Trophoblast cell (in vitro differentiated cells and primary cell): ENCODE measurements around the gene MVD.

Experiments used
- DNase-seq, 2 donors: peaks; one replicate each; pipeline ENCODE4 v3.0.0-alpha.2; 2016
- H2AFZ ChIP-seq: 2 replicates; pipeline ENCODE4 v1.6.1; 2013; ENCODE audit warnings: low read length, moderate library complexity, mild to moderate bottlenecking; ENCODE audit not compliant: insufficient read depth, poor library complexity
- H2AK5ac ChIP-seq: 2 replicates; pipeline ENCODE4 v1.6.1; 2013; ENCODE audit warnings: mild to moderate bottlenecking, low read length
- H2BK120ac ChIP-seq: 2 replicates; pipeline ENCODE4 v1.6.1; 2013; ENCODE audit warnings: low read length, mild to moderate bottlenecking, moderate library complexity; ENCODE audit not compliant: insufficient read depth, poor library complexity
- H2BK12ac ChIP-seq: 2 replicates; pipeline ENCODE4 v1.6.1; 2013; ENCODE audit warnings: mild to moderate bottlenecking, low read length, moderate library complexity
- H2BK5ac ChIP-seq: 2 replicates; pipeline ENCODE4 v1.6.1; 2013; ENCODE audit warnings: low read length, low read depth, moderate library complexity, mild to moderate bottlenecking; ENCODE audit not compliant: poor library complexity
- H3K14ac ChIP-seq: 2 replicates; pipeline ENCODE4 v1.6.1; 2013; ENCODE audit warnings: mild to moderate bottlenecking, low read length
- H3K18ac ChIP-seq: 2 replicates; pipeline ENCODE4 v1.6.1; 2013; ENCODE audit warnings: mild to moderate bottlenecking, low read length
- H3K23ac ChIP-seq: 2 replicates; pipeline ENCODE4 v1.6.1; 2013; ENCODE audit warnings: low read length
- H3K27ac ChIP-seq: 2 replicates; pipeline ENCODE4 v1.5.1; 2013; ENCODE audit warnings: low read depth, mild to moderate bottlenecking, inconsistent platforms, low read length, moderate library complexity
- H3K27me3 ChIP-seq: 2 replicates; pipeline ENCODE4 v1.6.1; 2013; ENCODE audit warnings: inconsistent platforms, mild to moderate bottlenecking, low read length, moderate library complexity; ENCODE audit not compliant: insufficient read depth
- H3K36me3 ChIP-seq, 2 experiments: 1 replicate in 1 of 2; 2 replicates in 1 of 2; pipeline ENCODE4 v1.6.1; 2013; ENCODE audit warnings: low read length in 2 of 2, mild to moderate bottlenecking in 2 of 2, moderate library complexity in 1 of 2; ENCODE audit not compliant: insufficient read depth in 2 of 2, control insufficient read depth in 1 of 2
- H3K4ac ChIP-seq: 2 replicates; pipeline ENCODE4 v1.6.1; 2013; ENCODE audit warnings: low read depth, mild to moderate bottlenecking, low read length, moderate library complexity
- H3K4me1 ChIP-seq, 2 experiments: 1 replicate in 1 of 2; 2 replicates in 1 of 2; pipeline ENCODE4 v1.6.1; 2013; ENCODE audit warnings: low read length in 2 of 2, mild to moderate bottlenecking in 2 of 2, moderate library complexity in 1 of 2; ENCODE audit not compliant: insufficient read depth in 2 of 2, control insufficient read depth in 1 of 2
- H3K4me2 ChIP-seq: 2 replicates; pipeline ENCODE4 v1.6.1; 2013; ENCODE audit warnings: inconsistent platforms, mild to moderate bottlenecking, low read length, moderate library complexity
- H3K4me3 ChIP-seq: 2 replicates; pipeline ENCODE4 v1.5.1; 2013; ENCODE audit warnings: mild to moderate bottlenecking, low read depth, low read length, inconsistent platforms
- H3K79me1 ChIP-seq: one replicate; pipeline ENCODE4 v1.6.1; 2013; ENCODE audit warnings: low read length
- H3K79me2 ChIP-seq: 2 replicates; pipeline ENCODE4 v1.6.1; 2013; ENCODE audit warnings: low read length, mild to moderate bottlenecking; ENCODE audit not compliant: control insufficient read depth, insufficient read depth, poor library complexity
- H3K9ac ChIP-seq: 2 replicates; pipeline ENCODE4 v1.6.1; 2013; ENCODE audit warnings: mild to moderate bottlenecking, low read length
- H3K9me3 ChIP-seq: 2 replicates; pipeline ENCODE4 v1.6.1; 2013; ENCODE audit warnings: low read depth, mild to moderate bottlenecking, control low read depth, inconsistent platforms, low read length; ENCODE audit not compliant: insufficient read depth
- H4K12ac ChIP-seq: 2 replicates; pipeline ENCODE4 v1.6.1; 2013; ENCODE audit warnings: low read depth, mild to moderate bottlenecking, low read length, moderate library complexity
- H4K8ac ChIP-seq: 2 replicates; pipeline ENCODE4 v1.6.1; 2013; ENCODE audit warnings: low read depth, mild to moderate bottlenecking, low read length, moderate library complexity
- H4K91ac ChIP-seq: one replicate; pipeline ENCODE4 v1.6.1; 2013; ENCODE audit warnings: low read depth, mild to moderate bottlenecking, low read length, moderate library complexity
- WGBS: extraction: QIAGEN DNeasy Blood & Tissue Kit; methylation state at CpG from one replicate; pipeline ENCODE4 v1.1.7; 2013; ENCODE audit warnings: missing lambda C conversion rate; ENCODE audit not compliant: insufficient read length, insufficient coverage; ENCODE audit errors: extremely low coverage; 5-methylcytosine and 5-hydroxymethylcytosine counted together

The MVD gene

DNA sequence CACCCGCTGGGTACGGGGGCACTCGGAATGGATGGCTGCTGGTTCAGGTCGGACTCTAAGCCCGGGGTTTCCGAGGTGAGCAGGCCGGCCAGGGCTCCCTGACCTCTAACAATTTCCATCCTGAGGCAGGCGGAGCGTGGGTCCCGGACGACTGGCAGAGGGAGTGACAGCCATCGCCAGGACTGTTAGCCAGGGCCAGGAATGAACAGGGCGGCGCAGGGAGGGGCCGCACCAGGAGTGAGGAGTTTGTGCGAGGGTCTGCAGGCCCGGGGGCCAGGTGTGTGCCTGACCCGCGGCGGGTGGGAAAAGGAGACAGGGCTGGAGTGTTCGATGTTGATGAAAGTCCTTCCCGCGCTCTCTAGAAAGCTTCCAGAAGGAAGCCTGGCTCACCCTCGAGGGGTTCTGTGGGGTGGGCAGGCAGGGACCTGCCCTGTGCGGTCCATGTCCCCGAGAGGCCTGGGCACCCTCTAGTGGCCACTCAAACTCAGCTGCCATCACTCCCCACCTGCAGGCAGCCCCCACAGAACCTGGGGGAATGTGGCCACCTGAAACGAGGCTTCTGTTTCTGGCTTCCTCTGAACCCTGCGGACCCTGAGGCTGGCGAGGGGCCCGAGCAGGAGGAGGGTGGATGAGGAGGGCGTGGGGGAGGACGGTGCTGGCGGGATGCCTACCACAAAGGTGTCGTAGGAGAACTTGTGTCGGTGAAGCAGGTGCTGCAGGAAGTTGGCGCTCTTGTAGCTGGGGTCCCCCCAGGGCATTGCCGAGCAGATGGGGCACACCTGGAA lies 35.1 kb upstream of the MVD start:
- no peak overlapping the region for H2BK12ac ChIP-seq
- H3K9ac ChIP-seq = no peak overlapping the region
- H2BK120ac ChIP-seq = no peak overlapping the region
- H3K4me1 ChIP-seq = no peaks in the 10 kb centered on the region
- H3K79me2 ChIP-seq = no peaks in the 10 kb centered on the region
- peaks cover 27 to 29% of the 10 kb centered on the region in 2 experiments for H3K36me3 ChIP-seq
- H4K12ac ChIP-seq = no peak overlapping the region
- no peaks in the 10 kb centered on the region for H3K27me3 ChIP-seq
- H3K14ac ChIP-seq = no peak overlapping the region
- H3K79me1 ChIP-seq = no peaks in the 10 kb centered on the region
- no peak overlapping the region for H2BK5ac ChIP-seq
- H2AK5ac ChIP-seq = no peak overlapping the region
- no peak overlapping the region for H4K8ac ChIP-seq
- no peak overlapping the region for H3K4ac ChIP-seq
- H3K4me2 ChIP-seq = no peak overlapping the region
- H3K9me3 ChIP-seq = peaks cover 2% of the 10 kb centered on the region
- no peak for DNase-seq
- no CpG with 5 or more reads among the region's 37 CpGs for WGBS
- H3K23ac ChIP-seq = no peak overlapping the region
- no peak overlapping the region for H3K4me3 ChIP-seq
- H2AFZ ChIP-seq = no peak overlapping the region
- no peak overlapping the region for H4K91ac ChIP-seq
- H3K27ac ChIP-seq = no peak overlapping the region
- H3K18ac ChIP-seq = no peak overlapping the region

DNA sequence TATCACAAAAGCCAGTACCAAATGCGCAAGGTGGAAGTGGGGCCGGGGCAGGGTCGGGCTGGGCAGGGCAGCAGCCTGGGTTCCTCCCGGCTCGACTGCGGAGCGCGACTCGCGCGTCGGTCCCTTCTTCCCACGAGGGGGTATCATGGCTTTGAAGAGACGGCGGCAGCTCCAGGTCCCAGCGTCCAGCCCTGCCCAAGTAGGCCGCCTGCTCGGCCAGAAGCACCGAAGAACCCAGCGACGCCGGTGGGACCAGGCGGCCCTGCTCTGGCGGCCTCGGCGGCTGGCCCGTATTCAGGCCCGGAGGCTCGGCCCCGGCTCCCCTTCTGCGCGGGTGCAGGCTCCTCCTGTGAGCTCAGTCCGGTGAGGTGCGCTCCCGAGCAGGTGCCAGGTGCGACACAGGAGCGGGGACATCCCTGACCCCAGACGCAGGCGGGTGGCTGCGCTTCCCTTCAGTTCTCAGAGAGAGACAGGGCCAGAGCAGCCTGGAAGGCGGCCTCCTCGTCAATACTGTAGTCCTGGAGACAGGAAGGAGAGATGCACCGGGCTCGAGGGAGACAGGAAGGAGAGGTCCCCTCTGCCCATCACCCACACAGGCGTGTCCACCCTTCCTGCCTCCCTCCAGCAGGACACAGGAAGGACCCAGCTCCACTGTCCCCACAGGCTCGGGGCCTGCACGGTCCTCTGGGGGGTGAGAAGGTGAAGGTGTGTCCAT lies 34.4 kb upstream of the MVD start:
- WGBS = no CpG with 5 or more reads among the region's 47 CpGs
- H3K9ac ChIP-seq = no peak overlapping the region
- H3K36me3 ChIP-seq = peaks cover 26 to 29% of the 10 kb centered on the region in 2 experiments
- no peak overlapping the region for H3K14ac ChIP-seq
- H2BK120ac ChIP-seq = no peak overlapping the region
- no peak overlapping the region for H2AK5ac ChIP-seq
- no peak overlapping the region for H3K27ac ChIP-seq
- H2BK5ac ChIP-seq = no peak overlapping the region
- H3K79me1 ChIP-seq = no peaks in the 10 kb centered on the region
- no peaks in the 10 kb centered on the region for H3K4me1 ChIP-seq
- H3K4ac ChIP-seq = no peak overlapping the region
- H4K12ac ChIP-seq = no peak overlapping the region
- H3K4me2 ChIP-seq = no peak overlapping the region
- DNase-seq = no peak
- no peak overlapping the region for H3K18ac ChIP-seq
- no peak overlapping the region for H2AFZ ChIP-seq
- H3K23ac ChIP-seq = no peak overlapping the region
- no peak overlapping the region for H3K4me3 ChIP-seq
- no peak overlapping the region for H2BK12ac ChIP-seq
- peaks cover 2% of the 10 kb centered on the region for H3K9me3 ChIP-seq
- H4K8ac ChIP-seq = no peak overlapping the region
- H3K27me3 ChIP-seq = no peaks in the 10 kb centered on the region
- no peak overlapping the region for H4K91ac ChIP-seq
- H3K79me2 ChIP-seq = no peaks in the 10 kb centered on the region

DNA sequence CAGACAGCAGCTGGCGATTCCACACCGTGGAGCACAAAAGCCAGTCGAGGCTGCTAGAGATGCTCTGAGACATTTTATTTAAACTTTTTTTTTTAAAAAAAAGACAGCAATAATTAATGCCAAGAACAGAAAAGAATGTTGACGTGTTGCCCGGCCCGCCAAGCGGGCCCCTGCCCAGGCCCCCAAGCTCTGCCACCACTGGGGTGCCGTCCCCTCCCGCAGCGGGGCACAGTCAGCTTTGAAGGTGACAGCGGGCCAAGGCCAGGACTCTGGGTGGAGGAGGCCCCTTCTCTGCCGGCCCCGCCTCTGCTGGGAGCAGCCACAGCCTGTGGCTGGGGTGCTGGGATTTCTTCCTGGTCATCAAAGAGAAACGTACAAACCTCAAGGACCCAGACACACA lies 33.5 kb upstream of the MVD start:
- no peak overlapping the region for H2BK5ac ChIP-seq
- no peak overlapping the region for H3K4ac ChIP-seq

DNA sequence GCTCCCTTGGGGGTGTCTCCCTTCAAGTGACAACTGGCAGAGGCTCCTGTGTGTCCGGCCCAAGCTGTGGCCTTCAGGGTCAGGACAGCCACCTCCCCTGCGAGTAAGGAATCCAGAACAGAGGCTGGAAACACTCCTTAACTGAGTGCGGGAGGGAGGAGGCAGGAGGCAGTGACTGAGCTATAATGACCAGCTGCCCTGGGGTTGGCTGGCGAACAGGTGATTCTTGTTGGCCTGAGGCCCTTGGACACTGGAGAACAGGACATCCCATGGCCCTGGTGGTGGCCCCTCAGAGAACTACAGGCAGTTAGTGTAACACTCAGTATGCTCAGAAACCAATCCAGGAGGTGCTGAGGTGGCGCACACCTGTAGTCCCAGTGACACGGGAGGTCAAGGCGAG lies 32.9 kb upstream of the MVD start:
- Histone ChIP-seq H4K8ac (no peak overlapping the region), H3K14ac (no peak overlapping the region), H2BK120ac (no peak overlapping the region), H4K12ac (no peak overlapping the region), H3K9me3 (peaks cover 2% of the 10 kb centered on the region), H3K4me1 (no peaks in the 10 kb centered on the region), H3K9ac (no peak overlapping the region), H3K79me2 (no peaks in the 10 kb centered on the region), H3K27ac (no peak overlapping the region), H2BK12ac (no peak overlapping the region), H3K23ac (no peak overlapping the region), H3K18ac (no peak overlapping the region), H2BK5ac (no peak overlapping the region), H3K4ac (no peak overlapping the region), H3K79me1 (no peaks in the 10 kb centered on the region), H3K4me2 (no peak overlapping the region), H3K4me3 (no peak overlapping the region), H2AFZ (no peak overlapping the region), H2AK5ac (no peak overlapping the region), H3K27me3 (no peaks in the 10 kb centered on the region), H4K91ac (no peak overlapping the region), H3K36me3 (peaks cover 25 to 29% of the 10 kb centered on the region in 2 experiments)
- no CpG with 5 or more reads among the region's 7 CpGs for WGBS
- no peak for DNase-seq

More for the DNA sequence above, 33.5 kb upstream of the MVD start:
- no peak overlapping the region for H2BK12ac ChIP-seq
- no peak overlapping the region for H2BK120ac ChIP-seq
- no peaks in the 10 kb centered on the region for H3K79me1 ChIP-seq
- no peaks in the 10 kb centered on the region for H3K79me2 ChIP-seq
- H2AK5ac ChIP-seq = no peak overlapping the region
- peaks cover 25 to 29% of the 10 kb centered on the region in 2 experiments for H3K36me3 ChIP-seq
- WGBS = no CpG with 5 or more reads among the region's 14 CpGs
- no peak overlapping the region for H3K9ac ChIP-seq
- H3K4me1 ChIP-seq = no peaks in the 10 kb centered on the region
- no peak overlapping the region for H3K4me3 ChIP-seq
- H3K23ac ChIP-seq = no peak overlapping the region
- H3K14ac ChIP-seq = no peak overlapping the region
- H2AFZ ChIP-seq = no peak overlapping the region
- H3K18ac ChIP-seq = no peak overlapping the region
- H3K27me3 ChIP-seq = no peaks in the 10 kb centered on the region
- H3K4me2 ChIP-seq = no peak overlapping the region
- H4K12ac ChIP-seq = no peak overlapping the region
- H4K91ac ChIP-seq = no peak overlapping the region
- H3K27ac ChIP-seq = no peak overlapping the region
- H4K8ac ChIP-seq = no peak overlapping the region
- peaks cover 2% of the 10 kb centered on the region for H3K9me3 ChIP-seq
- DNase-seq = no peak
